ENCODE measurements around the gene KCNN4.
A peak's percentile ranks its signal among the peaks of the same experiment; 100 is the strongest.
"Not testable (repeated sequence)": the region's sequence is repeated elsewhere in the genome, so short reads cannot be mapped to it uniquely, and the experiment has no call there.

Gene KCNN4

DNA sequence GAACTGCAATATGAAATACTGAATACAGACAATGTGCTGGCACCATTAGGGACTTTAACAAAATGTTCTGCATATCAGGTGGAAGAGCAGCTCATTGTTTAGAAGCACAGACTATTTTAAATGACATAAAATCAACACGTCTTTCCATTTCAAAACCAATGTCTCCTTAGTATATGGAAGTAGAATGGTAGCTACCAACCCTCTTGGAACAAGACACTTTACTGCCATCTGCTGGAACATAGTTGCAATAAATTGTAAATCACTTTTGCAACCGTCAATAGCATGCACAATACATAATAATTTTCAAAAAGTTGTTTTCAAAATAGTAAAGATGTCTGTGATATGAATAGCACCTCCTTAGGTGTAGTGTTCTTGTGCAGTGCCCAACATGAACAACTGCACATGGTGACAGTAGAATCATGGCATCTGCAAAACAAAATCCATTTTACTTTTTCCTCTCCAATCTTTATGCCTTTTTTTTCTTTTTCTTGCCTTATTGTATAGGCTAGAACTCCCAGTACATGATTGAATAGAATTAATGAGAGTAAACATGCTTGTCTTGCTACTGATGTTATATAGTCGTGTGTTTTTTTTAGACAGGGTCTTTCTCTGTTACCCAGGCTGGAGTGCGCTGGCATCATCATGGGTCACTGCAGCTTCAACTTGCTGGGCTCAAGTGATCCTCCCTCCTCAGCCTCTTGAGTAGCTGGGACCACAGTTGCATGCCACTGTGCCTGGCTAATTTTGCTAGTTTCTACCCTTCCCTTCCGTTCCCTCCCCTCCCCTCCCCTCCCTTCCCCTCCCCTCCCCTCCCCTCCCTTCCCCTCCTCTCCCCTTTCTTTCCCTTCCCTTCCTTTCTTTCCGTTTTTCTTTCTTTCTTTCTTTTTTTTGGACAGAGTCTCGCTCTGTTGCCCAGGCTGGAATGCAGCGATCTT lies 29.3 kb upstream of the KCNN4 start:
- no peak overlapping the region for H3K4me3 ChIP-seq (replicated peaks; ENCODE audit: low read depth, low read length)
- TF ChIP-seq, protein P1, sequence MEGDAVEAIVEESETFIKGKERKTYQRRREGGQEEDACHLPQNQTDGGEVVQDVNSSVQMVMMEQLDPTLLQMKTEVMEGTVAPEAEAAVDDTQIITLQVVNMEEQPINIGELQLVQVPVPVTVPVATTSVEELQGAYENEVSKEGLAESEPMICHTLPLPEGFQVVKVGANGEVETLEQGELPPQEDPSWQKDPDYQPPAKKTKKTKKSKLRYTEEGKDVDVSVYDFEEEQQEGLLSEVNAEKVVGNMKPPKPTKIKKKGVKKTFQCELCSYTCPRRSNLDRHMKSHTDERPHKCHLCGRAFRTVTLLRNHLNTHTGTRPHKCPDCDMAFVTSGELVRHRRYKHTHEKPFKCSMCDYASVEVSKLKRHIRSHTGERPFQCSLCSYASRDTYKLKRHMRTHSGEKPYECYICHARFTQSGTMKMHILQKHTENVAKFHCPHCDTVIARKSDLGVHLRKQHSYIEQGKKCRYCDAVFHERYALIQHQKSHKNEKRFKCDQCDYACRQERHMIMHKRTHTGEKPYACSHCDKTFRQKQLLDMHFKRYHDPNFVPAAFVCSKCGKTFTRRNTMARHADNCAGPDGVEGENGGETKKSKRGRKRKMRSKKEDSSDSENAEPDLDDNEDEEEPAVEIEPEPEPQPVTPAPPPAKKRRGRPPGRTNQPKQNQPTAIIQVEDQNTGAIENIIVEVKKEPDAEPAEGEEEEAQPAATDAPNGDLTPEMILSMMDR (IDR thresholded peaks at IDR 0.05; ENCODE audit: insufficient read depth, low read length, poor library complexity, severe bottlenecking), result peak; percentile 47
- H3K27me3 ChIP-seq (replicated peaks; ENCODE audit: control insufficient read depth, insufficient read depth, low read length), result no peaks in the 10 kb centered on the region; the same call in 1 of the 2 replicates
- peak; percentile 34 for DNase-seq (ENCODE audit: extremely low read depth, insufficient read length)
- no peaks in the 10 kb centered on the region for H3K36me3 ChIP-seq (ENCODE audit: control insufficient read depth, insufficient read depth, low read length)

DNA sequence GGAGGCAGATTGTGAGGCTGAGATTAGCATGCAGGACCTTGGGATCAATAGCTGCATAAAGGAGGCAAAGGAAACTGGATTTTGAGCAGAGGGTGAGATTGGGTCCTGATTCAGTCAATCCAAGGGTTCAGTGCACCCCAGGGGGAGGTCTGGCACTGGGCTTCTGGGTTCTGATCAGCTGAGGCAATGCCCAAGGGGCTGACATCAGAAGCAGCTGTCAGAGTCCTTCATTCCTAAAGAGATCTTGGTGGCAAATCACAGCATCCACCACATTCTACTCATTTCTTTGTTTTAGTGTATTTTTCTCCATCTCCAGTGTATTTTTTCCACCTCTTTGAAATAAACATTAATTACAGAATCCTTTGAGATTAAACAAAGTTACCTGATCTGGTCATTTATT lies 26.9 kb upstream of the KCNN4 start:
- no peaks in the 10 kb centered on the region; the same call in 1 of the 2 replicates for H3K27me3 ChIP-seq (replicated peaks; ENCODE audit: control insufficient read depth, insufficient read depth, low read length)
- DNase-seq (ENCODE audit: extremely low read depth, insufficient read length), result no peak
- TF ChIP-seq, protein P1 (IDR thresholded peaks at IDR 0.05; ENCODE audit: insufficient read depth, low read length, poor library complexity, severe bottlenecking), result no peak
- no peaks in the 10 kb centered on the region for H3K36me3 ChIP-seq (ENCODE audit: control insufficient read depth, insufficient read depth, low read length)
- H3K4me3 ChIP-seq (replicated peaks; ENCODE audit: low read depth, low read length), result no peak overlapping the region

DNA sequence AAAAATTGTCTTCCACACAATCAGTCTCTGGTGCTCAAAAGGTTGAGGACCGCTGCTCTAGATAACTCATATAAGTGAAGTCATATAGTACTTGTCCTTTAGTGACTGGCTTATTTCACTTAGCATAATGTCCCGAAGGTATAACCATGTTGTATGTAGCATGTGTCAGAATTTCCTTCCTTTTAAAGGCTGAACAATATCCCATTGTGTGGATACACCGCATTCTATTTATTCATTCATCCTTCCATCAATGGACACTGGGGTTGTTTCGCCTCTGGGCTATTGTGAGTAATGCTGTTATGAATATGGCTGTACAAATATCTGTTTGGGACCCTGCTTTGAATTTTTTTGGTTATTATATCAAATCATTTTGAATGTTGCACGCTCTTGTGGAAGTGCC lies 26.1 kb upstream of the KCNN4 start:
- no peak for DNase-seq (ENCODE audit: extremely low read depth, insufficient read length)
- Histone ChIP-seq H3K4me3 (replicated peaks; ENCODE audit: low read depth, low read length) (no peak overlapping the region), H3K27me3 (replicated peaks; ENCODE audit: control insufficient read depth, insufficient read depth, low read length) (no peaks in the 10 kb centered on the region; the same call in 1 of the 2 replicates), H3K36me3 (ENCODE audit: control insufficient read depth, insufficient read depth, low read length) (no peaks in the 10 kb centered on the region)
- TF ChIP-seq, protein P1 (IDR thresholded peaks at IDR 0.05; ENCODE audit: insufficient read depth, low read length, poor library complexity, severe bottlenecking), result no peak

DNA sequence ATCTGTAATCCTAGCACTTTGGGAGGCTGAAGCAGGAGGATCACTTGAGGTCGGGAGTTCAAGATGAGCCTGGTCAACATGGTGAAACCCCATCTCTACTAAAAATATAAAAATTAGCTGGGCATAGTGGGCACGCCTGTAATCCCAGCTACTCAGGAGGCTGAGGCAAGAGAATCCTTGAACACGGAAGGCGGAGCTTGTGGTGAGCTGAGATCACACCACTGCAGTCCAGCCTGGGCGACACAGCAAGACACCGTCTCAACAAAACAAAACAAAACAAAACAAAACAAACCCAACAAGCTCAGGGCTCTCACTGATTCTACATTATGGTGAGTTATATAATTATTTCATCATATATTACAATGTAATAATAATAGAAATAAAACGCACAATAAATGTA lies 25.6 kb upstream of the KCNN4 start:
- not testable (repeated sequence) for H3K4me3 ChIP-seq (replicated peaks; ENCODE audit: low read depth, low read length); H3K36me3 ChIP-seq (ENCODE audit: control insufficient read depth, insufficient read depth, low read length); DNase-seq (ENCODE audit: extremely low read depth, insufficient read length); H3K27me3 ChIP-seq (replicated peaks; ENCODE audit: control insufficient read depth, insufficient read depth, low read length)

DNA sequence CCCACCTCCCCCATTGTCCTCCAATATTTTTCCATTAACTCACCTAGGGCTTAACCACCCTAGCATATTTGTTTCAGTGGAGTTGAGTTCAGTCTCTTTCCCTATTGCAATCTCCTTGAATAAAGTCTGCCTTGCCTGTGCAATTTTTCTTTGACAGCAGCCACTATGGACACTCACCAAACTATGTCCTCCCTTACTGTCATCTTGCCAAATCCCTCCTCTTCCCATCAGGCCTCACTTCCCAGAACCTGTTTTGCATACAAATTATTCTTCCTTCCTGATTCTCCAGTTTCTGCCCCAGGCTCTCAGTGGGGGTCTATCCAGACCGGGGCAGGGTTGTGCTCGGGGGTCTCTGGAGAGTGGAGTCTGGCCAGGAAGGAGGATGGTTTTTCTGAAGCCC lies 23.7 kb upstream of the KCNN4 start:
- no peak for DNase-seq (ENCODE audit: extremely low read depth, insufficient read length)
- Histone ChIP-seq H3K36me3 (ENCODE audit: control insufficient read depth, insufficient read depth, low read length) (no peaks in the 10 kb centered on the region), H3K27me3 (replicated peaks; ENCODE audit: control insufficient read depth, insufficient read depth, low read length) (no peaks in the 10 kb centered on the region; the same call in 1 of the 2 replicates), H3K4me3 (replicated peaks; ENCODE audit: low read depth, low read length) (no peak overlapping the region)
- TF ChIP-seq, protein P1 (IDR thresholded peaks at IDR 0.05; ENCODE audit: insufficient read depth, low read length, poor library complexity, severe bottlenecking), result no peak

DNA sequence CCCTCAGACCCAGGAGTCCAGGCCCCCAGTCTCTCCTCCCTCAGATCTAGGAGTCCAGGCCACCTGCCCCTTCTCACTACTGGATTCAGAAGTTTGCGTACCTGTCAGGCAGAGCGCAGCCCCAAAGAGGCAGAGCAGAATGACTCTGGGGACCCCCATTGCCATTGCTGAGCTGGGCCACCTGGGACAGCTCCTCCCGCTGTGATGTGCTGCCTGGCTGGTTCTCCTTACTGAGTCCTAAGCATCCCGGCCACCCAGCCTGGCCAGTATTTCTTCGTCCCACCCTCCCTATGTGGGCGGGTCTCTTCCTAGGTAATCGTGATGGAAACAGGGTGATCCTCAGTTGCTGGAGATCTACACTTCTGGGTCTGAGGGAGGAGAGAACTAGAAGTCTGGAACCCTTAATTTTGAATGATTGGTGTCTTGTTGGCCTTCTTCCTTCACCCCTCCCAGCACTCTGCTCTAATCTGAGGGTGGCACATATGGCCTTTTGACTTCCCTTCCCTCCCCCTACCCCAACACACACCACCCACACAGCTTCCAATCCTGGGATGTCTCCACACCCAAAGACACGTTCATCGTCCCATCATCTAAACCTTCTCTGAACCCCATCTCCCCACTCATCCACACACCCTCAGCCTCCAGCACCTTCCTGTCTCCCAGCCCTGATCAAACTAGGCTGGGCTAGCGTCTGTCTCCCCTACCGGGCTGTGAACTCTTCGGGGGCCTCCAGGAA lies 21.6 kb upstream of the KCNN4 start, which contains the start of gene LYPD5:
Gene LYPD5, minus strand, starts transcription at position 232 of the 736 bp plus-strand sequence. Its CDS starts 67 bp downstream, at position 165.
- TF ChIP-seq, protein P1 (IDR thresholded peaks at IDR 0.05; ENCODE audit: insufficient read depth, low read length, poor library complexity, severe bottlenecking), result no peak

More for the DNA sequence above, 21.6 kb upstream of the KCNN4 start, which contains the start of gene LYPD5:
- Histone ChIP-seq H3K27me3 (replicated peaks; ENCODE audit: control insufficient read depth, insufficient read depth, low read length) (peaks cover 2% of the 10 kb centered on the region), H3K36me3 (ENCODE audit: control insufficient read depth, insufficient read depth, low read length) (no peaks in the 10 kb centered on the region), H3K4me3 (replicated peaks; ENCODE audit: low read depth, low read length) (no peak within 1 kb of the TSS)
- DNase-seq (ENCODE audit: extremely low read depth, insufficient read length), result no peak
